Activated B cell treated with CpG ODN at 0.5 μM for 24 hours (primary cell): ENCODE data around the gene FBXL7. TPM values are rescaled to one million over a fixed set of nuclear protein-coding genes. Genes with fewer than 3 reads are reported as not detected.

Experiments
- ATAC-seq: fragments of 200-7000 bp; cut with Tn5 transposase; one replicate; pipeline ENCODE4 v1.10.0; 2021; ENCODE audit warnings: low read depth, mild to moderate bottlenecking, moderate library complexity
- CTCF ChIA-PET: fragments of 350-600 bp; sonication (Branson Sonifier 250); formaldehyde crosslinking; loops from one replicate; lab custom pipeline; 2021; ENCODE audit warnings: antibody characterized with exemption; lab: Charles Lee
- POLR2A ChIA-PET: fragments of 350-600 bp; sonication (Branson Sonifier 250); formaldehyde crosslinking; loops from one replicate; lab custom pipeline; 2021; ENCODE audit warnings: antibody characterized with exemption; lab: Charles Lee
- DNase-seq: peaks from one replicate; pipeline ENCODE4 v3.0.0; 2022
- H3K27ac Mint-ChIP-seq: one replicate; pipeline ENCODE4 v1.8.0; 2020; ENCODE audit warnings: mixed read lengths
- H3K27me3 Mint-ChIP-seq: one replicate; pipeline ENCODE4 v1.8.0; 2021; ENCODE audit warnings: mixed read lengths
- H3K36me3 Mint-ChIP-seq: one replicate; pipeline ENCODE4 v1.8.0; 2021; ENCODE audit warnings: low read depth, mixed read lengths
- H3K4me1 Mint-ChIP-seq: one replicate; pipeline ENCODE4 v1.8.0; 2021; ENCODE audit warnings: mixed read lengths
- H3K4me3 Mint-ChIP-seq: one replicate; pipeline ENCODE4 v1.8.0; 2020; ENCODE audit warnings: mild to moderate bottlenecking, mixed read lengths
- H3K9me3 Mint-ChIP-seq: one replicate; pipeline ENCODE4 v1.8.0; 2020; ENCODE audit warnings: mixed read lengths
- intact Hi-C: fragments of 100-400 bp; cut with micrococcal nuclease; formaldehyde crosslinking; loops from one replicate; pipeline ENCODE4 v1.15.1; 2024
- total RNA-seq: library from RNA; stranded (reverse); gene quantifications from 2 replicates; pipeline ENCODE4 v1.2.3, GENCODE V29; 2022
- TF ChIP-seq, protein P1 (sequence below): fragments of 200-600 bp; IDR thresholded peaks from one replicate; pipeline ENCODE4 v1.8.0; 2022; ENCODE audit warnings: antibody characterized with exemption, mild to moderate bottlenecking

The FBXL7 gene
- total RNA-seq, 1 donor from 2014 or later = not detected

DNA sequence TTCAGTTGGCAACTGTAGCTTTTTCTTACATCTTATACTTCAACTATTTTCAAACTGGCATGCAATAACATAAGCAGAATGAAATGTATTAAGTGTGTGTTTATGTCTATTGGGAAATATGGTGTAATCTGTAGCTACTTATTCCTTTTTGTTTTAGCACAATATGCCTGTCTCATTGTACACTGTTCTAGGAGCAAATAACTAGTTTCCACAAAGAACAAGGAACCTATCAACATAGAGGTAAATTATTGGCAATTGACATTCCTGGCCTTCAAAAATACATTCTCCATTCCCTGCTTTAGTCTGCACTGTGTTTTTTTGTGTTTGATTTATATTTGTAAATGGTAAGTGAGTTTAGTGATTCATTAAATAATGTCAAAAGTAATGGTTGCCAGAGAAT is 75.7 kb downstream of the FBXL7 start:
- CTCF ChIA-PET = no interaction called here
- H3K4me1 Mint-ChIP-seq = no peaks in the 10 kb centered on the region
- POLR2A ChIA-PET = no interaction called here
- H3K27ac Mint-ChIP-seq = no peak overlapping the region
- intact Hi-C loops = no loop called here
- H3K36me3 Mint-ChIP-seq = no peaks in the 10 kb centered on the region
- TF ChIP-seq, protein P1, sequence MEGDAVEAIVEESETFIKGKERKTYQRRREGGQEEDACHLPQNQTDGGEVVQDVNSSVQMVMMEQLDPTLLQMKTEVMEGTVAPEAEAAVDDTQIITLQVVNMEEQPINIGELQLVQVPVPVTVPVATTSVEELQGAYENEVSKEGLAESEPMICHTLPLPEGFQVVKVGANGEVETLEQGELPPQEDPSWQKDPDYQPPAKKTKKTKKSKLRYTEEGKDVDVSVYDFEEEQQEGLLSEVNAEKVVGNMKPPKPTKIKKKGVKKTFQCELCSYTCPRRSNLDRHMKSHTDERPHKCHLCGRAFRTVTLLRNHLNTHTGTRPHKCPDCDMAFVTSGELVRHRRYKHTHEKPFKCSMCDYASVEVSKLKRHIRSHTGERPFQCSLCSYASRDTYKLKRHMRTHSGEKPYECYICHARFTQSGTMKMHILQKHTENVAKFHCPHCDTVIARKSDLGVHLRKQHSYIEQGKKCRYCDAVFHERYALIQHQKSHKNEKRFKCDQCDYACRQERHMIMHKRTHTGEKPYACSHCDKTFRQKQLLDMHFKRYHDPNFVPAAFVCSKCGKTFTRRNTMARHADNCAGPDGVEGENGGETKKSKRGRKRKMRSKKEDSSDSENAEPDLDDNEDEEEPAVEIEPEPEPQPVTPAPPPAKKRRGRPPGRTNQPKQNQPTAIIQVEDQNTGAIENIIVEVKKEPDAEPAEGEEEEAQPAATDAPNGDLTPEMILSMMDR = no peak
- no peak for DNase-seq
- no peaks in the 10 kb centered on the region for H3K27me3 Mint-ChIP-seq
- no peak for ATAC-seq
- no peak overlapping the region for H3K4me3 Mint-ChIP-seq
- H3K9me3 Mint-ChIP-seq = no peaks in the 10 kb centered on the region

DNA sequence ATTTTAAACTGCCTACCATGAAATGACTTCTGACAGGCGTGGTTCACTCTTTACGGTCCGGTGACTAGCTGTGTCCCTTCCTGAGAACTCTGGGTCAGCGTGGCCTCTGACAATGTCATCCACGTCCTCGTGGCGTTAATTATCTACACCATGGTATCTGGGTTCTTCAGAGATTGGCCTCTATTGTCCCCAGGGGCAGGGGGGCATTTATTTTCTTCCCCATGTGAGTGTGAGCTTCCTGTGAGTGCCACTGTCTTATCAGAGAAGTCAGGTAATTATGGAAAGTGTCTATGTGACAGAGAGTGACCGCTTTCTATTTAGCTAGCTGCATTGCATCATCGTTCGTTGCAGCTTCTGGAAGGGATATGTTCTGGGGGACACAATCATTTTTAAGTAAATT is 77.2 kb downstream of the FBXL7 start:
- Mint-ChIP-seq H3K27ac (no peak overlapping the region), H3K4me1 (no peaks in the 10 kb centered on the region), H3K36me3 (no peaks in the 10 kb centered on the region), H3K27me3 (no peaks in the 10 kb centered on the region), H3K4me3 (no peak overlapping the region), H3K9me3 (peaks cover 3% of the 10 kb centered on the region)
- TF ChIP-seq, protein P1 = no peak
- DNase-seq = no peak
- ATAC-seq = no peak
- ChIA-PET CTCF (no interaction called here), POLR2A (no interaction called here)
- intact Hi-C loops = no loop called here

DNA sequence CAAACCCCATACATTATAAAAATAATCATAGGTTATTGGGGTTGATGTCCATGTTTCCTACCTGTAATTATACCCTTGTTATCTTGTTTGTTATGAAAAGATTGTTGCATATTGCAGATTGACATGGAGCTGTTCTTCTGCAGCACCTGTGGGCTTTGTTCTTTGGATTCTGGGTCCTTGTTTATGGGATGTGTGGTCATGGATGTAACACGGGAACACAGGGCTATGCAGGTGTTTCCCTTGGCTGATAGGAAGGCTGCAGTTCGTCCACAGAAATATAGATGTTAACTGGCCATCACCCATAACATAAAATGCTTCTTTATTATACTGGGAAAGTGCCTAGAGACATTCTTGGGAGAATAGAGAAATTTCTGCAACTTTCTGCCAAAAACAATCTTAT is 77.9 kb downstream of the FBXL7 start:
- H3K27ac Mint-ChIP-seq = no peak overlapping the region
- no peaks in the 10 kb centered on the region for H3K4me1 Mint-ChIP-seq
- no peak overlapping the region for H3K4me3 Mint-ChIP-seq
- H3K36me3 Mint-ChIP-seq = no peaks in the 10 kb centered on the region
- TF ChIP-seq, protein P1 = no peak
- H3K9me3 Mint-ChIP-seq = peaks cover 3% of the 10 kb centered on the region
- CTCF ChIA-PET = no interaction called here
- POLR2A ChIA-PET = no interaction called here
- H3K27me3 Mint-ChIP-seq = no peaks in the 10 kb centered on the region
- ATAC-seq (no peak), DNase-seq (no peak)
- intact Hi-C loops = no loop called here

DNA sequence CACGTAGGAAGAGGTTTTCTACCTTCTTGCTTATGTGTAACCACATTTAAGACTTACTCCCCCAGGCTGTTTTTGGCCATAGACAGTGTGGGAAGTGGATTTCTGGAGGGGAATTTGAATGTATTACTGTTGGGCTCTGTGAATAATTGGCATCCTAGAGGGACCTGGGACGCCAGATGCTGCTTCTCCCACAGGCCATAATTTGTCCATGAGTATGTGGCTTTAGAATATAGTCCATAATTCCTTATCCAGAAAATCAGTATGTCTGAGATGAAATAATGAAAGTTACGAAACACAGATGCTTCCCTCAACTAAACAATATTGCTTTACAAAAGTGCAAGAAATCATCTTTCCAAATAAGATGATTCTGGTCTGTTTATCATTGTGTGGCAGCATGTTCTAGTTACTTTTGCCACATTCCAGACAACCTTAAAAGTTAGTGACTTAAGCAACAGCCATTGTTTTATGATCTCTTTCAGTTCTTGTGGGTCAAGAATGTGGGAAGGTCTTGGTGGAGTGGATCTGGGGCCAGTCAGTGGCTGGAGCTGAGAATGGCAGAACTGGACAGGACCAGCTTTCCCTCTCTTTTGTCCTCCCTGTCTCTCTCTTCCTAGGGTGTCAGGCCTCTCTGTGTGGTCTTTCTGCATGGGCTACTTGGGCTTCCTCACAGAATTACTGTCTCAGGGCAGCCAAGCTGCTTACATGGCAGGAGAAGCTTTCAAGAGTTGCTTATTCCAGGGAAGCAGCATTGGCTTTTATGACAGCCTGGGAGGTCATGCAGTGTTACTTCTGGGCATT is 79.4 kb downstream of the FBXL7 start:
- no peak overlapping the region for H3K27ac Mint-ChIP-seq
- no peaks in the 10 kb centered on the region for H3K36me3 Mint-ChIP-seq
- CTCF ChIA-PET = no interaction called here
- no peaks in the 10 kb centered on the region for H3K27me3 Mint-ChIP-seq
- TF ChIP-seq, protein P1 = no peak
- POLR2A ChIA-PET = no interaction called here
- intact Hi-C loops = no loop called here
- ATAC-seq (no peak), DNase-seq (no peak)
- peaks cover 6% of the 10 kb centered on the region for H3K9me3 Mint-ChIP-seq
- no peak overlapping the region for H3K4me3 Mint-ChIP-seq
- no peaks in the 10 kb centered on the region for H3K4me1 Mint-ChIP-seq

DNA sequence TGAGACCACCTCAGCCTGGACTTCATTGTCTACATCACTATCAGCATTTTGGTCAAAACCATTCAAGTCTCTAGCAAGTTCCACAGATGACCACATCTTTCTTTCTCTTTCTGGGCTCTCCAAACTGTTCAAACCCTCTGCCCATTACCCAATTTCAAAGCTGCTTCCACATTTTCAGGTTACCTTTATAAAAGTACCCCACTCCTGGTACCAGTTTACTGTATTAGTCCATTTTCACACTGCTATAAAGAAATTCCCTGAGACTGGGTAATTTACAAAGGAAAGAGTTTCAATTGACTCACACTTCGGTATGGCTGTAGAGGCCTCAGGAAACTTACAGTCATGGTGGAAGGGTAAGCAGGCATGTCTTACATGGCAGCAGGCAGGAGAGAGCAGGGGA is 84.5 kb downstream of the FBXL7 start:
- TF ChIP-seq, protein P1 = no peak
- intact Hi-C loops = no loop called here
- H3K9me3 Mint-ChIP-seq = peaks cover 11% of the 10 kb centered on the region
- H3K4me3 Mint-ChIP-seq = no peak overlapping the region
- H3K36me3 Mint-ChIP-seq = no peaks in the 10 kb centered on the region
- no peaks in the 10 kb centered on the region for H3K4me1 Mint-ChIP-seq
- ChIA-PET POLR2A (no interaction called here), CTCF (no interaction called here)
- no peak for ATAC-seq
- no peak overlapping the region for H3K27ac Mint-ChIP-seq
- H3K27me3 Mint-ChIP-seq = no peaks in the 10 kb centered on the region
- DNase-seq = no peak
